HG02588 (cell line): ENCODE results near the gene ENPP6.
"Not testable (repeated sequence)": the region's sequence is repeated elsewhere in the genome, so short reads cannot be mapped to it uniquely, and the experiment has no call there.

Experiments
- ATAC-seq: cut with Tn5 transposase; IDR thresholded peaks from one replicate; pipeline ENCODE4 v1.9.1; 2021; ENCODE audit warnings: mild to moderate bottlenecking, moderate library complexity; ENCODE audit not compliant: unreplicated experiment

ENPP6 gene

GRCh38 chr4:184150102-184150839 is 67.4 kb downstream of the ENPP6 start:
- no peak for ATAC-seq

GRCh38 chr4:184148738-184149637 is 68.7 kb downstream of the ENPP6 start:
- ATAC-seq = no peak

DNA sequence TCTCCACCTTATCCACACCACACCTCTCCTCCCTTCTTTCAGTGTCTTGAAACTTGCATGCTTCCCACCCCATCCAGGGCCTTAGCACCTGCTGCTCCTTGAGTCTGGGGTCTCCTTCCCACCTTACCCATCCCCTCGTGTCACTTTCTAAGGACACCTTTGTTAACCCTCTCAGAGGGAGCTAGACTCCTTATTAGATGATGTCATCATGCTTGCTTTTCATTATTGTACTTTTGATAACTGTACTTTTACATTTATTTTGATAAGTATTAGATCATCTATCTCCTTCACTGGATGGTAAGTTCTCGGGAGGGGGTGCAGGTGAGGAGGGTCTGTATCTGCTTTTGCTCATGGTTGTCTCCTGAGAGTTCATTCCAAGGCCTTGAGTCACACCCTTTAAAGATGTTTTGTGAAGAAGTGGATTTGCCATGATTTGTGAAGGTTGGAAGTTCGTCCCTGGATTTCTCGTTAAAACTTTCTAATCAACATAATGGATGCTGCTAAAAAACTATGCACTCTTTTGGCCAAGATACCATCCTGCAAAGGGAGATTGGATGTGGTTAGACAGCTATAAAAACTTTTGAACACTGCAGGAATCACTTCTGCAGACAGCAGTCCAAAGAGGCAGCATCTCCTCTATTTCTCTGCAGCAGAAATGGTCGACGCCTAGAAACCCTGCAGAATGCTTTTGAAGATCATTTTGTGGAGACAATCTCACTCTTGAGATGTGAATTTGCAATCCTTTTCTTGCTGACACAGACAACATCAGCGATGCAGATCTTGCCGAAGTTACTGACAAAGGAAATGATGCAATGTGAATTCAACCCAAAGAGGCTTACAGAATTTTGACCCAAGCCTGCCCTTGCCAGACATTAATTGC is 69.6 kb downstream of the ENPP6 start:
- no peak for ATAC-seq

DNA sequence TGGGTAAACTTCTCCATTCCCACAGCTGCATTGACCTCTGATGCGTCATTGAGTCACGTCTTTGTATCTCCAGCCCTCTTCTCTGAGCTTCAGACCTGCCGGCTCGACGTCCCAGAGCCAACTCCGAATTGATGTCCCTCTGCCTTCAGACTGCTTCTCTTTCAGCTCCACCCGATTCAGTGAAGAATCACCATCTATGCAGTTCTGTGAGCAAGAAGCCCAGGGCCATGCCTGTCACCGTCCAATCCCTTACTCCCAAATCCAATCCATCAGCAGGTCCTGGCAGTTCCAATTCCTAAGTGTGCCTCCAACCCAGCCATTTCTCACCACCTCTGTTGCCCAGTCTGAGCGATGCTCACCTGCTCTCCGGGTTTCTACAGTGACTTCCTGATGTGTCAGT is 70.7 kb downstream of the ENPP6 start:
- ATAC-seq = no peak

DNA sequence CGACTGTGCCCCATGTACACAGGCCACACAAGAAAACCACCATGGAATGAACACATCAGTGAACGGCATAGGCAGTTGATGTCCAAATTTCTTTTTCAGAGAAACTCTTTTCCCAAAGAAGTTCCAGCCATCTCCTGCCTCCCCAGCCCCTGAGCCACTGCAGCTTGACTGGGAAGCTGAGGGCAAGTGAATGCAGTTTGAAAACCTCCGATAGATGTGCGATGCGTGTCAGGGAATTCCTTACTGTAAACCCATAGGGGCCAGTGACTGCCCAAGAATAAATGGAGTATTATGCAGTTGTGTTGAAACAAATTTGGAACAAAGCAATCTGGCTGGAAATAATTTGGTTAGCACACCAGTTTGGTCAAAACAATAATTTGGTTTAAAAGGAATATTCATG is 72.1 kb downstream of the ENPP6 start:
- no peak for ATAC-seq

GRCh38 chr4:184143770-184144564 is 73.7 kb downstream of the ENPP6 start:
- no peak for ATAC-seq

DNA sequence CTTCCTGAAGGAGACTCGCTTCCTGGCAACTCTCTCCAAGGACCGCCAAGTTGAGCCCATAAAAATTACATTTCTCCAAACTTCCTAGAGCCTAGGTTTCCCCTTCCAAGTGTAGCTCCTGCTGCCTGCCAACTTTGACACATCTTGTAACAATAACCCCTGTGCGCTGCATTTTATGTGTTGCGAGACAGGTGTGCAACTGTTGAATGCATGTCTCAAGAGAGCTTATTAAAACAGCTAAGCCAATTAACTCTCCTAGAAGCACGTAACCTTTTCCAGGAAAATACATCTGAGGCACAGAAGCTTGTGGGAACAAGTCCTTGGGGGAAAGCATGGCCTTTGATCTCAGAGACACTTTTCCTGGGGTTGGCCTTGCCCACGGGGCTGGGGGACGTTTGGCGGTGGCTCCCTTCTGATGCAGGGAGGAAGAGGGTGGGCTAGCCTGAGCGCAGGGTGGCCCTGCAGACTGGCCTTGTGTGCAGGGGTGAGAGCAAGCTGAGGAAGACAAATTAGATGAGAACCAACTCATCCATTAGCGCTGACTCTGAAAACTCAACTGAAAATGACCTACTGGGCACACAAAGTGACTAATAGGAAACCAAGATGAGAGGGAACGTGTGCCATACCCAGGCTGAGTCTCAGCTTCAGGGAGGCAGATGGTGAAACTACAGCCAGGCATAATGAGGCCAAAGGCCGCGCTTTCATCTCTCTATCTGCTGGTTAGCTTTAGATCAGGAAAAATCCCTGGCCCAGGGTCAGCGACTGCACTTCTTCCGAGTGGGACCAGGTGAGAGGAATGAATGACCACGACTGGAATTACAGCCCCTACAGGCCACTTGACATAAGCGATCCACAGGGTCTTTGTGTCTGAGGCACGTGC is 75.3 kb downstream of the ENPP6 start:
- no peak for ATAC-seq

- not testable (repeated sequence) for ATAC-seq
Measured at GRCh38 chr4:184140901-184141300, 76.8 kb downstream of the ENPP6 start.

GRCh38 chr4:184136525-184136924 is 81.1 kb downstream of the ENPP6 start:
- no peak for ATAC-seq

DNA sequence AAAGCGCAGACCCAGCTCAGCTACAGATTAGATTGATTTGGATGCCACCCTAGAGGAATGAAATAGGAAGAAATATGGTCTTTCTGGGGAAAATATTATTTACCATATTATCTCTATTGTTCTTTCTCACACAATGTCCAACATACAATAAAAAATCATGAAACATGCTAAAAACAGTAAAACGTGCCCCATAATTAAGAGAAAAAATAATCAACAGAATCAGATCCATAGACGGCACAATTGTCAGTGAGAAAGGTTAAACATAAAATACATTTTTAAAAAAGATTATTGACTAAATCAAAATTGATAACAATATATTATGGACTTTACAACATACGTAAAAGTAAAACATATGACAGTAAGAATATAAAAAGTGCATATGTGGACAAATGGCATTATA is 90.9 kb downstream of the ENPP6 start:
- ATAC-seq = no peak

DNA sequence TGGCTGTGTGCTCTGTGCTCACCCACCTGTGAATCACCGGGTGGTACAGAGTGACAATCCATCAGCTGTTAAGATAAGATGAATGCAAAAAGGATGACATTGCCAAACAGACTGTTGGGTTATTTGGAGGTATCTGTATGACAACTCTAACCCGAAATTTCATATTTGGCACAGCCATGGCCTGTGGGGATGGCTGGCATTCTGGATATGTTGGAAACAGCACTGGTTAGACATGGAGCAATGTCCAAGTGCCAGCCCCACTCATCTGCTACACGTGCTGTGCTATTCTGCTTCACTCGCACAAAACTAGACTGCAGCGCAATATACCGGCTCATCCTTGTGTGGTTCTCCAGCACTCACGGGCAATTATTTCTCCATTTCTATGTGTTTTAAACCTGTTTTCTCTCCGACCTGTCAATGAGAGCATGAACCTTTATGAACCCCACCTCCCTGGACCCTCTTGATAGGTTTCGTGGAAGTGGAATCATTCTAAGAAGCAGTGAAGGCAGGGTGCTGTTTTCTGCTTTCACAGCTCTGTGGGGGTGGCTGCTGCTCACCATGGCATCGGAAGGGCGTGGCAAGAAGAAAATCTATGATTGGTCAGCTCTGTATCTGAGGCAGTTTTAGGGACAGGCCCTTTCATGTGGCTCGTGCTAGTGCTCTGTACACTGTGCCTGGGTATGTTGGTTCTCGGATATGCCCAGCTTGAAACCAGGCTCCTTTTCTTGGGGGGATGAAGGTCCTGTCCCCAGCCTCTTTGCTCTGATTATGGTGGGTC is 94.9 kb downstream of the ENPP6 start:
- ATAC-seq = no peak

DNA sequence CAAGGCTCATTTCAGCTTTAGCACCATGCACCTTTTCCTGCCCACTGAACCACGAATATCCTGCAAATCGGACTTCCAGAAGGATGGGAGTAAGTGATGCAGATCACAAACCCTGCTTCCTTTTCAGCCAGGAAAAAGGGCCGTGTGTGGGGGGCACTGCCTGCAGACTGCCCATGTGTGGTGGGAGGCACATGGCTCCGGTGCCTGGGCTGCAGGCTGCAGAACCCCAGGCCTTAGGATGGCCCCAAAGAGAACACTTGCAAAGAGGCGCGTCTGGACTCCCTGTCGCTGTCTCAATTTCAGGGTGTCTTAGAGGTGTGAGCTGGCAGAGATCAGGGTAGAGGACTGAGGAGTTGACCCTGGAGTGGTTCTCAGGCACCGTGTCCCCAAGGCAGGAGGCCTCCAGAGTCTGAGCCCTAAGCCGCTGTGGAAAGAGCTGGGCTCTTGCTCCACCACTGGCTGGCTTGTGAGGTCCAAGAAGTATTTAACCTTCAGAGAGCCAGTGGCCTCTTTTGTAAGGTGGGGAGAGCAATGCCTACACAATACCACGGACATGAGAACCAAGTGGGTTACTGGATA is 97.0 kb downstream of the ENPP6 start:
- no peak for ATAC-seq

GRCh38 chr4:184117662-184118199 is 99.9 kb downstream of the ENPP6 start:
- ATAC-seq = no peak

DNA sequence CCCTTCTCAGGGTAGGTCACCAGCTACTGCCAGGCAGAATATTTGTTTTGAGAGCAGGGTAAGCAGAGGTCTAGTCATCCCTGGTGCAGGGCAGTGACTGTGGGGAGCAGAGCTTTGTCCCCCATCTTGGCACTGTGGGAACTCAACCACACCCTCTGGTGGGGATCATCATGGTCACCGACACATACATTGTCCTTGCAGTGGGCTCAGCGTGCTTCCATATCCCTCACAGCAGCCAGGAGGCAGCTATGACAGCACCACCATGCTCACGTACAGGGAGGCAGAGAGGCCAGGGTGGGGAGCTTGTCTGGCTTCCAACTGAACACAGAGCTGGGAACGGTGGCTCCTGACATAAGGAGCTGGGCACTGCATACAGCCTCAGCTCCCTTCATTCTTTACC is 102.3 kb downstream of the ENPP6 start:
- no peak for ATAC-seq

DNA sequence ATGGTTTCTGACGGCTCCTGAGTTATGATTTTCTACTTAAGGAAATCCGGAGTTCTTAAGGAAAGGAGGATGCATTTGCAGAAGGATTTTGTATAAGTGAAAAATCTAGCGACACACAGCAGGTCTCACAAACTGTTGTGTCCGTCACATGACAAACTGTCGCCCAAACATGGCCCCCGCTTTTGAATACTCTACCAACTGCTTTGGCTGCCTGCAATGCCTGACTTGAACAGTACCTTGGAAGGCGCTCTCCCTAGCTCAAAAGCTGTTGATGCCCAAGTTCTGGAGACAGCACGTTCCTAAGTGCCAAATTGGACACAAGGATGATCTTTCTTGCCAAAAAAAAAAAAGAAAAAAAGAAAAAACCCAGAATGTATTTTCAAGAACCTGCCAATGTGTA is 103.2 kb downstream of the ENPP6 start:
- no peak for ATAC-seq

- no peak for ATAC-seq
Measured at GRCh38 chr4:184112006-184112550, 105.6 kb downstream of the ENPP6 start.

DNA sequence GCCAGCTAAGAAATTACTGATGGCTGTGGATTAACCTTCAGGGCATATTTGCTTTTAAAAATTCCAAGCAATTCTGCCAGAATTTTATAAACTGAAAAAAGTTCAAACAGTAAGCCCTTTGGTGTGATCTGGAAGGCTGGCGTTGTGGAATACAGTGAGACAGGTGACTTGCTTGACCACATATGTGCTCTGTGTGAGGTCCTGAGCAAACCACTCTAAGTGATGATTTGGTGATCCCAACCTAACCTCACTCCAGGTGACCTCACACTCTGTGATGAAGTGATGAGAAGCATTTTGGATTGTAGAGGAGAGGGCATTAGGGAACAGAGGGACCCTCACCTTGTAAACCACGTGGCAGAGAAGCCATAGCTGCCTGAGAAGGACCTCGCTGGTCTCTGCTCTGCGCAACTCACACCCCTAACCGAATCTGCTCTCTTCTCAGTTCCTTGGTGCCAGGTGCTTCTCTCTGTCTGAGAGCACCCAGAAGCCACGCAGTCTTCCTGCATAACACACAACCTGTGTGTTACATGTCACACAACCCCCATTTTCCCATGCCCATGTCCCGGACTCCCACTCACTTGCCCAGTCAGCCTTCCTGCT is 106.3 kb downstream of the ENPP6 start:
- no peak for ATAC-seq
